Measurements from ENCODE around the gene LASP1NB.
"Not testable (repeated sequence)": the region's sequence is repeated elsewhere in the genome, so short reads cannot be mapped to it uniquely, and the experiment has no call there.

The LASP1NB gene

GRCh38 chr17:38967290-38967738, 41.9 kb downstream of the LASP1NB start, which contains the start of gene FBXO47:
Gene FBXO47, minus strand, starts transcription at chr17:38967403. Its CDS starts 4,378 bp downstream, at chr17:38963025.
- peak; percentile 86 for DNase-seq (ENCODE audit: low spot score)

GRCh38 chr17:38969281-38969680, 43.9 kb downstream of the LASP1NB start:
- no peak for DNase-seq (ENCODE audit: low spot score)

- DNase-seq (ENCODE audit: low spot score), result no peak
These were observed 44.7 kb downstream of the LASP1NB start for GRCh38 chr17:38970128-38970527.

DNA sequence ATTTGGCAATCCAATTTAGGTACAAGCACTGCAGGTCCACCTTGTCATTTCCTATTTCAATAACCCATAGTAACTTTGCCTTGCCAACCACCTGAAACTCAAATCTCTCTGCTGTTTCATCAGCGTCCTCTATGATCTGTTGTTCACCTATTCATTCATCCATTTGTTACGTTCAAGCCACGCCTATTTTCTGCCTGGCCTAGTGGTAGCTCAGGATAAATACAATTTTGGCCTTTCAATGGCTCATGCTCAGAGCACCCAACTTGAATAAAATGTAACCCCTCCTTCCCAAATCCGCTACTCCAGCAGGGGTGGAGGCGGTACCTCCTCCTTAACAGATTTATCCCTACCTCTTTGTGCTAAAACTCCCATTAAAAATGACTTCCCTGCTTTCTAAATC, 45.4 kb downstream of the LASP1NB start:
- DNase-seq (ENCODE audit: low spot score), result no peak

DNA sequence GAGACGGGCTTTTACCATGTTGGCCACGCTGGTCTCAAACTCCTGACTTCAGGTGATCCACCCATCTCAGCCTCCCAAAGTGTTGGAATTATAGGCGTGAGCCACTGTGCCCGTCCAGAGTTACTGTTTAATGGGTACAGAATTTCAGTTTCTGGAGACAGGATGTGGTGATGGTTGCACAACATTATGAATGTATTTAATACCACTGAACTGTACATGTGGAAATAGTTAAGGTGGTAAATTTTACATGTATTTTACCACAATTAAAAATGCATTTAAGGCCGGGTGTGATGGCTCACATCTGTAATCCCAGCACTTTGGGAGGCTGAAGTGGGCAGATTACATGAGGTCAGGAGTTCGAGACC, 50.8 kb downstream of the LASP1NB start:
- DNase-seq (ENCODE audit: low spot score), result not testable (repeated sequence)

DNA sequence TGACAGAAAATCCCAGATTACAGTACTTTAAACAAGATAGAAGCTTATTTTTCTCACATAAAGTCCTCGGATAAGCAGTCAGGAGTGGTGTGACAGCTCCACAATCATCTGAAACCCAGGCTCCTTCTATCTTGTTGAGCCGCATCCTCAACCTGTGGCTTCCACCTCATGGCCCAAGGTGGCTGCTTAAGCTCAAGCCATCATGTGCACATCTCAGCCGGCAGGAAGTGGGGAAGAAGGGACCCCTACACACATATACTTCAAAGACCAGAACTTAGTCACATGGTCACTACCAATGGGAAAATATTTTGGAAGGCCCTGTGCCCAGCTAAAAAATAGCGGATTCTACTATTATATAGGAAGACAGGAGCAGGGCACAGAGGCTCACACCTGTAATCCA, 52.8 kb downstream of the LASP1NB start:
- DNase-seq (ENCODE audit: low spot score), result no peak

Measured in globus pallidus (tissue), 1 donor.